Stimulated activated CD8-positive, alpha-beta memory T cell treated with anti-CD3 and anti-CD28 coated beads, Interleukin-2, amount 100 ng/mL, for 48 hours (primary cell): ENCODE measurements around the gene DYNLT4.
A peak's percentile ranks its signal among the peaks of the same experiment; 100 is the strongest.
"Not testable (repeated sequence)": the region's sequence is repeated elsewhere in the genome, so short reads cannot be mapped to it uniquely, and the experiment has no call there.

ENCODE experiments used
- DNase-seq, 2 donors: peaks; one replicate each; pipeline ENCODE4 v3.0.0-alpha.2; 2020; ENCODE audit warnings: low read depth in 2 of 2

The DYNLT4 gene

DNA sequence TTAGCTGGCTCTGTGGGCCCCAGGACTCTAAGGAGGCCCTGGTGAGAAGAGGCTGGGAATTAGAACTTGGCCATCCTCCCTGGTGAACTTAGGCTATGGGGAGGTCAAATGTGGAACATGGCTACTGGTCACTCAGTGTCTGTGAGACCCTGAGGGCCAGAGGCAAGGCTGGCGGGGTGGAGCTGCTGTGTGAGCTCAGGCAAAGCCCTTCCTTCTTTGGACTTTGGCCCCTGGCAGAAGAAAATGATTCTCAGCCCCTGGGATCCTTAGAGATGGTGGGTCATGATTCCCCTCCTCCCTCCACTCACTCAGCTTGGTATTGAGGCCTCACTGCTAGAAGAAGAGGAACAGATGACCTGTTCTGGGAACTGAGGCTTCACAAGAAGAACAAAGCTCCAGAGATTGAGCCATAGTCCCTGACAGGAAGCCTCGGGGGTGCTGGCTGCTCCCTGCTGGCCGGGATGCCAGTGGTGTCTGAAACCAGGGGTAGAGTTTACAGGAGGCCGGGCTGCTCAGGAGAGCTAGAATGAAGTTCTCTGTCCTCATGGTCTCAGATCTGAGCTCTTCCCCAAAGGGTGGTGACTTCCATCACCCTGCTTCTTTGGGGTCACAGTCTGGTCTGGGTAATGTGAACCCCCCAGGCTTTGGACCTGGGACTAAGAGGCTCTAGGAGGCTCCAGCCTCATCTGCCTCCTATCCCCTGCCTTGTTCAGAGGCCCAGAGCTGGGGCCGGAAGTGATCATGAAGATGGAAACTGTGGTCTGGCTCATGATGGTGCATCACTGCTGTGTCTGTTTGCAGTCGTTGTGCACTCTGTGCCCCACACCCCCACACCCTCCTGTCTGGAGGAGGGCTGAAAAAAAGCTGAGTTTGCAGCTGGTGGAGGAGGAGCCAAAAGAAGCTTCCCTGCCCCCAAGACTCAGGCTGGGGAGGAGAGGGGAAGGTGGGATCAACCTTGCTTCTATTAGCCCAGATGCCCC, 2.1 kb upstream of the DYNLT4 start:
- peak; percentile 72 to 84 for DNase-seq

- peak; percentile 66 to 68 for DNase-seq
These were observed 1.1 kb upstream of the DYNLT4 start, which contains the start of gene BTBD19 for GRCh38 chr1:44808063-44808937. TSS of gene BTBD19 (plus strand) at chr1:44808523. CDS start at chr1:44808821, 298 bp downstream.

- DNase-seq = peak; percentile 82 to 86
These were observed 362 bp upstream of the DYNLT4 start for GRCh38 chr1:44807364-44808062.

DNA sequence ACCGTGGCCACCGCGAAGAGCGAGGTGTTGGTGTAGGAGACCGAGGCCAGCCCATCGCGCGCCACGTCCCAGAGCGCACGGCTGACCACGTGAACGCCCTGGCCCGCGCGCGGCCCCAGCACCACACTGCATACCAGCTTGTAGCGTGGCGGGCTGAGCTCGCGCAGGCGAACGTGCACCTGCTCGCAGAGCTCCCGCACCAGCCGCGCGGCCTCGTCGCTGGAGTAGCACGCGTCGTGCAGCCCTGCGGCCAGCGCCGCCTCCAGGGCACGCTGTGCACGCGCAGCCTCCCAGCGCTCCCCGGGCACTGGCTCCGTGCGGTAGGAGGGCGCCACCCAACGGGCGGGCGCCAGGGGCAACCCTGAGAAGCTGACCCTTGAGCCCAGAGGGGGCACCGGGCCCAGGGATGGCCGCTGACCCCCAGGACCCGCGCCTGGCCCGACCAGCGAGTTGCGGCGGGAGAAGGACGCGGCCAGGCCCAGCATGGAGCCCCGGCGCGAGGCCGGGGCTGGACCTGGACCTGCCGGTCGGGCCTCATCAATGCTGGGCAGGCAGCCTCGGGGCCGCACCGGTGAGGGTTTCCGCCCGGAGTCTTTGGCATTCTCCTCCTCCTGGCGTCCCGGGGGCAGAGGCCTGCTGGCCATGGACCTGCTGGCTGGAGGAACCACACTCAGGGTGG, 987 bp downstream of the DYNLT4 start:
- DNase-seq = no peak

DNA sequence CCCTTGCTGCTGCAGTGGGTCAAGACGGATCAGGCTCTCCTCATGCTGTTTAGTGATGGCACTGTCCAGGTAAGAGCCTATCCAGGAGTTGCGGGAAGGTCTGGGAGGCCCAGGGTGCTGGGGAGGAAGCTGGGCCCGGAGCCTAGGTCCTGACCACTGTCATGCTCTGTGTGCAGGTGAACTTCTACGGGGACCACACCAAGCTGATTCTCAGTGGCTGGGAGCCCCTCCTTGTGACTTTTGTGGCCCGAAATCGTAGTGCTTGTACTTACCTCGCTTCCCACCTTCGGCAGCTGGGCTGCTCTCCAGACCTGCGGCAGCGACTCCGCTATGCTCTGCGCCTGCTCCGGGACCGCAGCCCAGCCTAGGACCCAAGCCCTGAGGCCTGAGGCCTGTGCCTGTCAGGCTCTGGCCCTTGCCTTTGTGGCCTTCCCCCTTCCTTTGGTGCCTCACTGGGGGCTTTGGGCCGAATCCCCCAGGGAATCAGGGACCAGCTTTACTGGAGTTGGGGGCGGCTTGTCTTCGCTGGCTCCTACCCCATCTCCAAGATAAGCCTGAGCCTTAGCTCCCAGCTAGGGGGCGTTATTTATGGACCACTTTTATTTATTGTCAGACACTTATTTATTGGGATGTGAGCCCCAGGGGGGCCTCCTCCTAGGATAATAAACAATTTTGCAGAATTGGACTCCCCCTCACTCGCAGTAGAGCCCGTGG, 1.7 kb downstream of the DYNLT4 start:
- DNase-seq = no peak

- no peak for DNase-seq
These were observed 3.6 kb downstream of the DYNLT4 start for GRCh38 chr1:44803312-44804095.

GRCh38 chr1:44803062-44803311, 4.2 kb downstream of the DYNLT4 start:
- no peak for DNase-seq

GRCh38 chr1:44802306-44803061, 4.7 kb downstream of the DYNLT4 start:
- no peak for DNase-seq

DNA sequence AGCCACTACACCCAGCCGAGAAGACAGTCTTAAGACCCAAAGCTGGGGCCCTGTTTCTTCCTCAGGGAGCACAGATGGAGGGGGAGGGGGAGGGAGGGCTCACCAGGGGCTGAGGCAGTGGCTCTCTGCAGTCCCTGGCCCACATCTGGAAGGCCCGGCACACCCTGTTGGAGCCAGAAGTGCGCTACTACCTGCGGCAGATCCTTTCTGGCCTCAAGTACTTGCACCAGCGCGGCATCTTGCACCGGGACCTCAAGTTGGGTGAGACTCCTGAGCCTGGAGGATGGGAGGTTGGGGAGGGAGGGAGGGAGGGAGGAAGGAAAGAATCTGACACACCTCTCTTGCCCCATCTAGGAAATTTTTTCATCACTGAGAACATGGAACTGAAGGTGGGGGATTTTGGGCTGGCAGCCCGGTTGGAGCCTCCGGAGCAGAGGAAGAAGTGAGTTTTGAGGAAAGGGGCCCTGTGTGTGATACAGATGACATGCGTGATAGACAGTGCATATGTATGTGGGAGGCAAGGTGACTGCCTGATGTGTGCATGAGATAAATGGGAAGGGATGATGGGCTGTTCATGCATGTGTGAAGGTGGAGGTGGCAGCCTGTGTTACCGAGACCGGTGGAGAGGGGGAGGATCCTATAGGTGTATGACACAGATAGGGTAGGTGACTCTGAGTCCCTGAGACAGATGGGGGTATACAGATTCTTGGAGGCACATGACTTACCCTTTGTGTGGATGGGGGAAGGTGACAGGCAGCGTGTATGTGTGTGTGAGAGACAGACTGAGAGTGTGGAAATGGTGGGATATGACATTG, 5.5 kb downstream of the DYNLT4 start:
- DNase-seq = no peak

- peak; percentile 96 to 97 for DNase-seq
These were observed 7.2 kb downstream of the DYNLT4 start, which contains the start of gene PLK3 for GRCh38 chr1:44799770-44800584. TSS of gene PLK3 (plus strand) at chr1:44800377. CDS start at chr1:44800464, 87 bp downstream.

DNA sequence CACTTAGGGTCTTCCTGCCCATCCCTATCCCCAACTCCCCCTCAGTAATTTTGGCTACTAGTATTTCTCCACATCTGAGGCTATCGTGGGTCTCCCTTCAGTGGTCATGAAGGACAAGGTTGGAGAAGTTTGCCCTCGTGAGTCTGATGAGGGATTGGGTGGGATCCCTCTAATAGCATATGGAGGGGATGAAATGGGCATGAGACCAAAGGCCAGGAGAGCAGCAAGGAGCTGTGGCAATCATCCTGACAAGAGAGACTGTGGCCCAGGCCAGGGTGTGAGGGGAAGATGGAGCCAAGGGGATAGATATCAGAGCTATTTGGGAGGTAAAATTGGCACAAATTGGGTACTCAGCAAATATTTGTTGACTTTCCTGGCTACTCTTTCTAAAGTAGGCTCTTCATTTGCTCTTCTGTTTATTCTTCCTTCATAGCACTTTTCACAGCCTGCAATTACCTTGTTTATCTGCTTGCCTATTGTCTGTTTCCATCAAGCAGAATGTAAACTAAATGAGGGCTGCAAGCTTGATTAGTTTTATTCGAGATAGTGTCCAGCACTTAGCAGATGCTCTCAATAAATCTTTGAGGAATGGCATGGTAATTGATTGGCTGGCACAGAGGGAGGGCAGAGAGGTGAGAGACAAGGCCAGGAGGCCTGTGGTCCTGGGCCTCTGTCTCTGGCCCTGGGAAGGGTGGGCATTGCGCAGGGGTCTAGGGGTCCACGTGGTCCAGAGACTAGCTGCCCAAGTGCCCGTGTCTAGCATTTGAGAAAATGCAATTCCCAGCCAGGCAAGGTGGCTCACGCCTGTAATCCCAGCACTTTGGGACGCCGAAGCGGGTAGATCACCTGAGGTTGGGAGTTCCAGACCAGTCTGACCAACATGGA, 8.4 kb downstream of the DYNLT4 start:
- no peak for DNase-seq

- not testable (repeated sequence) for DNase-seq
These were observed 9.3 kb downstream of the DYNLT4 start for GRCh38 chr1:44797886-44798285.

DNA sequence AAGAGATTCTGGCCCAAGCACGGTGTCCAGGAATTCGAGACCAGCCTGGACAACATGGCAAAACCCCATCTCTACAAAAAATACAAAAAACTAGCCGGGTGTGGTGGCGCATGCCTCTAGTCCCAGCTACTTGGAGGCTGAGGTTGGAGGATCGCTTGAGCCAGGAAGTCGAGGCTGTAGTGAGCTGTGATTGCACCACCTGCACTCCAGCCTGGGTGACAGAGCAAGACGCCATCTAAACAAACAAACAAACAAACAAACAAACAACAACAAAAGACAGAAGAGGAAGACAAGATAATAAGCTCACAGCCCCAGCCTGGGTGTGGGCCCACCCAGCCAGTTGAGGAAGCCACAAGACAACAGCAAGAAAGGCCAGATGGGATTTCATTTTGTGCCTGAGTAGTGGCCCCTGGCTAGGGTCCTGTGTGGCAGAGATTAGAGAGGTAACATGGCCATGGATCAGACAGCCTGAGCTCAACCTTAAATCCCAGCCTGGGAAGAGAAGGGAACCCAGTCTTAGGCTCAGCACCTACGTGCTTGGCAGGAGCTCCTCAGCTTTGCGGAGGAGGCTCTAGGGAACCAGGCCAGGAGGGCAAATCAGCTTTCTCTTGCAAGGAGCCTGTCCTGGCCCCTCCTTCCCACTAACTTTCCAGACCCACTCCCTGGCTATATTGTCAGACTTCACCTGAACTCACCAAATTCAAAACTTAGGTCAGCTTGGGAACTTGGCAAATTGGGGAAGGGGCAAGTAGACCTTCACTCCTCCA, 14.2 kb downstream of the DYNLT4 start:
- no peak for DNase-seq

DNA sequence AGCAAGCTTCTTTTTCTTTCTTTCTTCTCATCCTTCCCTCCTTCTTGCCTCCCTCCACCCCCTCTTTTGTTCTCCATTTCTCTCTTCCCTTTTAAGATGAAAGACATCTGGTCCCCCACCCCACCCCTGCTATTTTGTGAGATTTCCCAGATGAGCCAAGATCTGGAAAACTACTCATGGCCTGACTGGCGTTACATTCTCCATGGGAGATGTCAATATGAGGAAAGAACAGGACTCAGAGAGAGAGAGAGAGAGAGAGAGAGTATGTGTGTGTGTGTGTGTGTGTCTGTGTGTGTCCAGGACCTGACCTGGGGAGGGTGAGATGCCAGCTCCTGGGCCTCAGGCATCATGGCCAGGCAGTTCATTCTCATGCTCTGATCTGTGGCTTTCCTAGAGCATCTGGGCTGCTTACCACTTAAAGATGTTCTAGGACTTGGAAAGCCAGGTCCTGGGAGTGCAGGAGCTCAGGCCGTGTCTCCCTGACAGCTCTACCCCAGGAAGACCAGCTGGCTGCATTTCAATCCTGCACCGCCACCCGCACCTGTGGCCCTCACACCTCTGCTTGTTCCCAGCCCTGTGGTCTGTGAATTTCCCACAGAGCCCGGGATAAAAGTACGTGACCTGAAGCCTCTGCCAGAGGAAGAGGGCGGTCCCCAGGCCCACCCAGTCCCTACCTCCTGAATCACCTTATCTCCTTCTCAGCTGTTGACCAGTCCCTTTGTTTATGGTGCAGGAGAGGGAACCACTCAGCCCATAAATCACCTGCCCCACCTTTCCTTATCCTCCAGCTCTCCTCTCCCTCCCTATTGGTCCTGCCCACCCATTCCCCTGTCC, 16.0 kb downstream of the DYNLT4 start:
- DNase-seq = no peak
